ENCODE data around the gene POLDIP2.

POLDIP2 gene

GRCh38 chr17:28357901-28358197 lies 522 bp upstream of the POLDIP2 start:
- peak overlapping the region; percentile 73 for H3K4me3 ChIP-seq (ENCODE audit: low read depth, low read length)
- no peak for TF ChIP-seq CTCF (IDR thresholded peaks at IDR 0.05; ENCODE audit: low read depth, low read length)
- no peak for DNase-seq (ENCODE audit: low read depth, low spot score)
- in situ Hi-C loops (cut with HindIII; ENCODE audit: low sequenced_read_pairs), result no loop called here

DNA sequence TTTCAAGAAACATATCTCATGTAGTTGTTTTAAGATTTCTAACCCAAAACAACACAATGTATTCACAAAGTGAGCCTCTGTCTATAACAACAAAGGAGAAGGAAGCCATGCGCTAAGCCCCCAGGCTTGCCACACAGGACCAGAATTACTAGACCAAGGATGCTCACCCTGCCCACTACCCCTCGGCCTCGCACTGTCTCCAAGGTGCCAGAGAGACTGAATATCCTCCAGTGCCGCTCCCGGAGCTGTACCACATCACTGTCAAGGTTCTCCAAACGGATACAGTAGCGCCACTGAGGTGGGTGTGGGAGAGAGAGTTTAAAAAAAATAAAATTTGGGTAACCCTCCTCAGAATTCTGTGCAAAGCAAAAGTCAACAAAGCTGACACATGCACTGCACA lies 7.1 kb downstream of the POLDIP2 start:
- no peak overlapping the region for H3K4me3 ChIP-seq (ENCODE audit: low read depth, low read length)
- in situ Hi-C loops (cut with HindIII; ENCODE audit: low sequenced_read_pairs), result no loop called here
- no peak for TF ChIP-seq CTCF (IDR thresholded peaks at IDR 0.05; ENCODE audit: low read depth, low read length)
- DNase-seq (ENCODE audit: low read depth, low spot score), result no peak

DNA sequence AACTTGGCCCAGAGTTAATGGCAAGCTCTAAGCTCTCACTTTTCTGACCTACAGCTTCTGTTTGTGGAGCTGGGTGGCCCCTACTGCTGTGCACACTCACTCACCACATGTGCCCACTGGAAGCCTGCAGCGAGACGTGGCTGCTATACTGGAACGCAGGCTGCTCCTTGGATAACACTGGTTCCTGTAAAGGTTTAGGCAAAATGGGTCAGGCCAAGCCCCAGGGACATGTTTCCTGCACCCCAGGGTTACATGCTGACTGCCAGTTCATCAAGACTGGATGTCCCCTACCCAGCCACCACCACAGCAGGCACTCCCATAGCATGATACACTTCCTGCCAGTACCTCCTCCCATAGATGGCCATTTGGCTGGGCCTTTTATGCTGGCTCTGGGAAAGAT lies 8.3 kb downstream of the POLDIP2 start:
- DNase-seq (ENCODE audit: low read depth, low spot score), result no peak
- no peak overlapping the region for H3K4me3 ChIP-seq (ENCODE audit: low read depth, low read length)
- TF ChIP-seq CTCF (IDR thresholded peaks at IDR 0.05; ENCODE audit: low read depth, low read length), result no peak
- in situ Hi-C loops (cut with HindIII; ENCODE audit: low sequenced_read_pairs), result no loop called here

GRCh38 chr17:28347261-28347891 lies 10.0 kb downstream of the POLDIP2 start:
- no peak overlapping the region for H3K4me3 ChIP-seq (ENCODE audit: low read depth, low read length)

GRCh38 chr17:28346746-28347246 lies 10.5 kb downstream of the POLDIP2 start:
- DNase-seq (ENCODE audit: low read depth, low spot score), result no peak
- H3K4me3 ChIP-seq (ENCODE audit: low read depth, low read length), result no peak overlapping the region
- peak; percentile 43 for TF ChIP-seq CTCF (IDR thresholded peaks at IDR 0.05; ENCODE audit: low read depth, low read length)
- in situ Hi-C loops (cut with HindIII; ENCODE audit: low sequenced_read_pairs), result no loop called here

More at GRCh38 chr17:28347261-28347891, 10.0 kb downstream of the POLDIP2 start:
- no peak for TF ChIP-seq CTCF (IDR thresholded peaks at IDR 0.05; ENCODE audit: low read depth, low read length)
- in situ Hi-C loops (cut with HindIII; ENCODE audit: low sequenced_read_pairs), result no loop called here
- DNase-seq (ENCODE audit: low read depth, low spot score), result peak; percentile 93

DNA sequence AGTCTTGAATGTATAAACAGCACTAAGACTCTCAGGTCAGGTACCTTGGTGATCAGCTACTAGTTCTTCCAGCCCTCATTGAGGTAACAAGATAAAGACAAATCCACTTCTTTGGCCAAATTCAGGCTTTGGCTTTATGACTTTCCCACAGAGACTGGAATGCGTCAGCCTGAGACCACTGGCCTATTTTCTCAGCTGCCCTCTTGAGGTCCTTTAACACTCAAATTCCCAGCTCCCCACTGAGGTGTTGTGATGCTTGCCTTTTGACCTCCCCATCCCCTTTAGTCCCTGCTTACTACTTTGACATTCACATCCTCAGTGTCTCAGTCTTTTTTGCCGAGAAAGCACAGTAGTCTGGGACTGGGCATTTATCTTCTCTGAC lies 11.1 kb downstream of the POLDIP2 start:
- in situ Hi-C loops (cut with HindIII; ENCODE audit: low sequenced_read_pairs), result no loop called here
- H3K4me3 ChIP-seq (ENCODE audit: low read depth, low read length), result no peak overlapping the region
- DNase-seq (ENCODE audit: low read depth, low spot score), result peak; percentile 49
- no peak for TF ChIP-seq CTCF (IDR thresholded peaks at IDR 0.05; ENCODE audit: low read depth, low read length)
